Gastroesophageal sphincter (tissue), 3 donors: ENCODE data around the gene SAP130.

Experiments
- CTCF ChIP-seq, 4 experiments: fragments of 200-600 bp in 2 of 4; fragments of 450-650 bp in 2 of 4; sonication (generic) in 1 of 4; IDR thresholded peaks; one replicate each; pipeline ENCODE4 v1.5.1; 2017 to 2019; ENCODE audit warnings: antibody characterized with exemption in 4 of 4, mild to moderate bottlenecking in 2 of 4, moderate library complexity in 2 of 4
- EP300 ChIP-seq: sonication (generic); formaldehyde crosslinking; IDR thresholded peaks from one replicate; pipeline ENCODE4 v1.6.1; 2017; ENCODE audit warnings: antibody characterized with exemption, mild to moderate bottlenecking
- POLR2A ChIP-seq, 2 donors: fragments of 450-650 bp; IDR thresholded peaks; one replicate each; pipeline ENCODE4 v1.6.1; 2017; ENCODE audit warnings: antibody characterized with exemption in 2 of 2, mild to moderate bottlenecking in 2 of 2, moderate library complexity in 1 of 2
- POLR2AphosphoS5 ChIP-seq: sonication (generic); formaldehyde crosslinking; IDR thresholded peaks from one replicate; pipeline ENCODE4 v1.6.1; 2017; ENCODE audit warnings: antibody characterized with exemption

GRCh38 chr2:128036748-128037607 lies 9.1 kb upstream of the SAP130 start:
- no peak for TF ChIP-seq POLR2A (IDR thresholded peaks at IDR 0.05)
- no peak for TF ChIP-seq CTCF (IDR thresholded peaks at IDR 0.05)
- TF ChIP-seq EP300 = no peak
- TF ChIP-seq POLR2AphosphoS5 = no peak
